Ovary (tissue), 9 donors: ENCODE measurements around the gene RALGPS1. TPM values are rescaled to one million over a fixed set of nuclear protein-coding genes. Genes with fewer than 3 reads are reported as not detected.

ENCODE experiments used
- DNase-seq, 5 donors: peaks; one replicate each; pipeline ENCODE4 v3.0.0-alpha.2; 2019 to 2020
- H3K27ac ChIP-seq, 2 donors: fragments of 200-600 bp; one replicate each; pipeline versions ENCODE4 v1.5.1 to v1.8.0; 2019 to 2022
- H3K27me3 ChIP-seq: fragments of 200-600 bp; one replicate; pipeline ENCODE4 v1.8.0; 2022
- H3K36me3 ChIP-seq: fragments of 200-600 bp; sonication (generic); one replicate; pipeline ENCODE4 v1.5.1; 2019
- H3K4me1 ChIP-seq: one replicate; pipeline ENCODE4 v1.8.1; 2013; ENCODE audit warnings: mild to moderate bottlenecking, moderate library complexity; ENCODE audit not compliant: insufficient read depth
- H3K4me3 ChIP-seq: fragments of 200-600 bp; sonication (generic); one replicate; pipeline ENCODE4 v1.5.1; 2017
- H3K9me3 ChIP-seq, 2 donors: fragments of 200-600 bp in 1 of 2; sonication (generic) in 1 of 2; one replicate each; pipeline versions ENCODE4 v1.5.1 to v1.8.1; 2013 to 2019; ENCODE audit warnings: mild to moderate bottlenecking in 1 of 2, moderate library complexity in 1 of 2
- EP300 ChIP-seq: sonication (generic); formaldehyde crosslinking; IDR thresholded peaks from one replicate; pipeline ENCODE4 v1.6.1; 2017; ENCODE audit warnings: antibody characterized with exemption
- POLR2A ChIP-seq: fragments of 450-650 bp; IDR thresholded peaks from one replicate; pipeline ENCODE4 v1.6.1; 2017; ENCODE audit warnings: antibody characterized with exemption, mild to moderate bottlenecking, moderate library complexity
- WGBS, 3 donors: extraction: QIAGEN DNeasy Blood & Tissue Kit in 1 of 3; methylation state at CpG; one replicate each; pipeline versions ENCODE4 v1.1.5 to v1.1.7; 2013 to 2017; 5-methylcytosine and 5-hydroxymethylcytosine counted together
- intact Hi-C, 4 donors: fragments of 100-400 bp; cut with DNase I; formaldehyde crosslinking; loops; one replicate each; pipeline versions ENCODE4 v1.11.0 to v1.15.1; 2022 to 2023
- polyA plus RNA-seq, 2 donors: library from polyadenylated mRNA; stranded (reverse); fragments of 200-250 nt in 1 of 2; fragments of 350-450 nt in 1 of 2; fragmentation: Illumina TruSeq in 1 of 2; extraction: RNeasy Lipid Tissue Mini Kit (QIAGEN cat#74804) in 1 of 2; gene quantifications; one replicate each; pipeline ENCODE4 v1.2.3, GENCODE V29; 2013 to 2014
- total RNA-seq, 7 donors: library from RNA; depleted of rRNA in 2 of 7; stranded (reverse); fragments of >200 nt in 2 of 7; fragmentation: NEBNext Ultra II Directional in 3 of 7; extraction: Animal tissue kit (Norgen Biotek cat#: 25700) in 3 of 7; gene quantifications; one replicate each; pipeline versions ENCODE4 v1.1.0 to v1.2.4, GENCODE V29; 2016 to 2023
- TF ChIP-seq, protein P1 (sequence below), 3 donors: fragments of 450-650 bp in 2 of 3; fragments of 200-600 bp in 1 of 3; IDR thresholded peaks; one replicate each; pipeline versions ENCODE4 v1.5.1 to v1.8.0; 2016 to 2022; ENCODE audit warnings: antibody characterized with exemption in 3 of 3, mild to moderate bottlenecking in 1 of 3
- donor health status: DM: no; HTN: no; CAD: no; lungs with moderate emphysema.
- donor health status: DM: no; HTN: no; CAD: no.
- donor health status: Bipolar disorder and iron deficiency.
- donor health status: DM: yes; HTN: yes; CAD: no.
- donor health status: DM: no; HTN: no; CAD: no.
- donor health status: DM: yes; HTN: yes; CAD: no.

Gene RALGPS1
- total and polyA plus RNA-seq, 9 donors = 2.3 to 13.1 (median 6.9) TPM

DNA sequence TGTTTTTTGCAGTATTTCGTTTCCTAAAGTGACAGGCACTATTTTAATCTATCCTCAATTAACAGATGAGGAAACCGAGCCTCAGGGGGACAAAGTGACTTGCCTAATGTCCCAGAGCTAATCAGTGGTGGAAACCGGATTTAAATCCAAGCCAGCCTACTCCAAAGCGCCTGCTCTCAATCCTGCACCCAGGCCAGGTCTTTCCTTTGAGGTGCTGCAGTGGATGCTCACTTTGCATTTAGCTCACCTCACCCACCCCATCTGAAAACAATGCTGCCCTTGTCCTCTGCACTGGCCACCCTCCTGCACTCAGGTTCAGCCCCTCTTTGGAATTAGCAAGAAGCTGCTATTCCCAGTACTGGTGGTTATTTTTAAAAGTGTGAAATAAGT lies 191.9 kb downstream of the RALGPS1 start:
- Histone ChIP-seq H3K4me3 (no peak overlapping the region), H3K27me3 (no peaks in the 10 kb centered on the region), H3K36me3 (no peaks in the 10 kb centered on the region), H3K9me3 (no peaks in the 10 kb centered on the region), H3K4me1 (peaks cover 5% of the 10 kb centered on the region), H3K27ac (no peak overlapping the region)
- intact Hi-C loops = no loop called here
- 85 to 94% (median 90%) methylated on average over 4 of the region's 4 CpGs for WGBS, 3 donors
- peak in 1 of 5 donors; percentile 2 for DNase-seq
- TF ChIP-seq, protein P1, sequence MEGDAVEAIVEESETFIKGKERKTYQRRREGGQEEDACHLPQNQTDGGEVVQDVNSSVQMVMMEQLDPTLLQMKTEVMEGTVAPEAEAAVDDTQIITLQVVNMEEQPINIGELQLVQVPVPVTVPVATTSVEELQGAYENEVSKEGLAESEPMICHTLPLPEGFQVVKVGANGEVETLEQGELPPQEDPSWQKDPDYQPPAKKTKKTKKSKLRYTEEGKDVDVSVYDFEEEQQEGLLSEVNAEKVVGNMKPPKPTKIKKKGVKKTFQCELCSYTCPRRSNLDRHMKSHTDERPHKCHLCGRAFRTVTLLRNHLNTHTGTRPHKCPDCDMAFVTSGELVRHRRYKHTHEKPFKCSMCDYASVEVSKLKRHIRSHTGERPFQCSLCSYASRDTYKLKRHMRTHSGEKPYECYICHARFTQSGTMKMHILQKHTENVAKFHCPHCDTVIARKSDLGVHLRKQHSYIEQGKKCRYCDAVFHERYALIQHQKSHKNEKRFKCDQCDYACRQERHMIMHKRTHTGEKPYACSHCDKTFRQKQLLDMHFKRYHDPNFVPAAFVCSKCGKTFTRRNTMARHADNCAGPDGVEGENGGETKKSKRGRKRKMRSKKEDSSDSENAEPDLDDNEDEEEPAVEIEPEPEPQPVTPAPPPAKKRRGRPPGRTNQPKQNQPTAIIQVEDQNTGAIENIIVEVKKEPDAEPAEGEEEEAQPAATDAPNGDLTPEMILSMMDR (IDR thresholded peaks at IDR 0.05) = no peak
- TF ChIP-seq POLR2A (no peak), EP300 (no peak)

DNA sequence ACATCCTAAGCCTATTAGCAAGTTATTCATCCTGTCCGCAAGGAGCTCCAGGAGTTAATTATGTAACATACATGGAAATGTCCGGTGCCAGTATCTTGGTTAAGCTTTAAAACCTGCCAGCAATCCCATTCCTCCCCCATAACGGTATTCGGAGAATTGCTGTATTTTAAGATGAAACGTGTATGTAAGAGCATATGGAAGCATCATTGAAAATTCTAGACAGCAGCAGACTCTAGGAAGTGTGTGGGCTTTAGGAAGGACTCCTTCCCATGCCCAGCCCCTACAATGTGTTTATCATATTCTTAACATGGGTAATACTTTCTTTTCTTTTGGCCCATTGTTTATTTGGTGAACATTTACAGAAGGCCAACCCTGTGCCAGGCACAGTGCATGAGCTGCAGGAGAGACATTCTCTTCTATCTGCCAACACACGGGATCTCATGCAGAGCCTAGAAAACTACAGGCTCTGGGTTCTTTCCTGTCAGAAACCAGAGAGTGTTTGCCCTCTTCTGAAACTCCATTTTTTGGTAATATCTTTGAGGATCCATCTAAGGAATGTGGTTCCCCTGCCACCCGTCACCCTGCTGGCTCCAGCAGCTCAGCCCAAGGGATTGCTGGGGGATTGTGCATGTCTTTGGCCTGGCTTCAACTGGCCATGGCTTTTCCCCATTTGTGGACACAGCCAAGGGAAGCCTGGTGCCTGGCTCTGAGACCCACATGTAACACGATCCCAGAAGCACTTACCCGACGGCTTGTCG lies 192.8 kb downstream of the RALGPS1 start:
- H3K4me1 ChIP-seq = peaks cover 8% of the 10 kb centered on the region

DNA sequence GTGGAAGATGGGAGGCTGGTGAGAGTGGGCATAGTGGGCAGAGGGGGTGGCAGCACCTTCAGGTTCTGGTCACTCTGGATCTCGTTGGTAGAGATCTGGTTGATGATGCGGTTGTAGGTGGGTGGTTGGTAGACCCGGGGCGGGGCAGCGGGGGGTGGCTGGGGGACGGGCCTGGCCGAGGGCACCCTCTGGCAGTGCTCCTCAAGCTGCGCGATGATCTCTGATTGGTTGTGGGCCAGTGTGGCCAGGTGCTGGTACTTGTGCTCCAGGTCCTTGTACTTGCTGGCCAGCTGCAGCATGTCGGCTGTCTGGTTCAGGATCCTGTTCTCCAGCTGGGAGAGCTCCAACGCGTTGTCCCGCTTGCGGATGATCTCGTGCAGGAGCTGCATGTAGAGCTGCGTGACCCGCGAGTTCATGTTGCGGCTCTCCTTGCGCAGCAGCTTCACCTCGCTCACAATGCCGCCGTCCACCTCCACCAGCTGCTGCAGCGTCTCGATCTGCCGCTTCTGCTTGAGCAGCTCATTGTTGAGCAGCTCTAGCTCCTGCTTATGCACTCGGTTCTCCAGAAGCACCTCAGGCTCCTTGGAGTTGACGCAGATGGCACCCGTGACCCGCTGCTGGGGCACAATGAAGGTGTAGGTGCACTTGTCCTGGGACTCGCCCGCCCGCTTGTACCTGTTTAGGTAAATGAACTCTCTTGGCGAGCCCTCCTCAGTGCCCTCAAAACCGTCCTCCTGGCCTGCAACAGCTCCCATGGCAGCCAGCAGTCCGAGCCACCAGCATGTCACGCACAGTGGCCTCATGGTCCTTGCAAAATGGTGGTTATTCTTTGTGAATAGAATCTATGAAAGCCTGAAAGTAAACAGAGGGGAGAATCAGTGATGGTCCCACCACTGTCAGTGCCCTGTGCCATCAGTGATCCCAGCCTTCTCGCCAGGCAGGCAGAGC lies 193.6 kb downstream of the RALGPS1 start:
- Histone ChIP-seq H3K4me3 (no peak overlapping the region), H3K36me3 (no peaks in the 10 kb centered on the region), H3K27me3 (no peaks in the 10 kb centered on the region), H3K9me3 (no peaks in the 10 kb centered on the region), H3K4me1 (peaks cover 14% of the 10 kb centered on the region), H3K27ac (no peak overlapping the region)
- TF ChIP-seq POLR2A (no peak), EP300 (no peak)
- TF ChIP-seq, protein P1 (IDR thresholded peaks at IDR 0.05) = no peak
- WGBS, 3 donors = 88 to 90% (median 88%) methylated on average over 38 of the region's 38 CpGs
- peak in 2 of 5 donors; percentile 23 to 35 for DNase-seq
- intact Hi-C loops = no loop called here

More for the DNA sequence above, 192.8 kb downstream of the RALGPS1 start:
- Histone ChIP-seq H3K27ac (no peak overlapping the region), H3K4me3 (no peak overlapping the region), H3K27me3 (no peaks in the 10 kb centered on the region), H3K9me3 (no peaks in the 10 kb centered on the region), H3K36me3 (no peaks in the 10 kb centered on the region)
- no peak for DNase-seq
- intact Hi-C loops = no loop called here
- WGBS, 3 donors = 63 to 75% (median 74%) methylated on average over 11 of the region's 11 CpGs
- TF ChIP-seq POLR2A (no peak), EP300 (no peak)
- TF ChIP-seq, protein P1 (IDR thresholded peaks at IDR 0.05) = no peak

DNA sequence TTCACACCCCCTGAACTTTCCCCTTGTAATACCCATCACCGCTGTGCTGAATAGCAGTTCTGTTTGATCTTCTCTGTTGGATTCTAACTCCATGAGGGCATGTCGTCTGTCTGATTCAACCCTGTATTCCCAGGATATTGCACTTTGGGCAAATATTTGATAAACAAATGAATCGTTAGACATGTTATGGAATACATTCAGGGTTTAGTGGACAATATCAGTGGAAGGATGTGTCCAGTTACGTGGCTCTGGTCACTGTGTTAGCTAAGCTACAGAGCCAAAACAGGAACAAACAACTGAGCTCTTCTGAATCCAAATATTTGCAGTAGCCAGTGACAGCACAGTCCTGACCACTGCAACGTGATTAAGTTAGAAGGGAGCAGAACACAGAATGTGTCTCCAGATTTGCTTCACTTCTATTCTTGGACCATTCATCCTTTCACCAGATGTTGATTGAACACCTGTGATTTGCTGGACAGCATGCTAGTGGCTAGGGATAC lies 194.7 kb downstream of the RALGPS1 start:
- intact Hi-C loops = no loop called here
- H3K9me3 ChIP-seq = no peaks in the 10 kb centered on the region
- WGBS, 3 donors = 49 to 64% (median 58%) methylated on average over 5 of the region's 5 CpGs
- H3K27me3 ChIP-seq = no peaks in the 10 kb centered on the region
- peak in 1 of 5 donors; percentile 0 for DNase-seq
- H3K27ac ChIP-seq = no peak overlapping the region
- no peak overlapping the region for H3K4me3 ChIP-seq
- H3K36me3 ChIP-seq = no peaks in the 10 kb centered on the region
- H3K4me1 ChIP-seq = peaks cover 16% of the 10 kb centered on the region
- TF ChIP-seq, protein P1 (IDR thresholded peaks at IDR 0.05) = no peak
- TF ChIP-seq EP300 = no peak
- no peak for TF ChIP-seq POLR2A
